ENCODE measurements around the gene SH3RF3. TPM values are rescaled to one million over a fixed set of nuclear protein-coding genes. Genes with fewer than 3 reads are reported as not detected.
A peak's percentile ranks its signal among the peaks of the same experiment; 100 is the strongest.

The SH3RF3 gene
- total RNA-seq, 2 experiments from 2014 or later = 0.31 to 0.36 TPM

DNA sequence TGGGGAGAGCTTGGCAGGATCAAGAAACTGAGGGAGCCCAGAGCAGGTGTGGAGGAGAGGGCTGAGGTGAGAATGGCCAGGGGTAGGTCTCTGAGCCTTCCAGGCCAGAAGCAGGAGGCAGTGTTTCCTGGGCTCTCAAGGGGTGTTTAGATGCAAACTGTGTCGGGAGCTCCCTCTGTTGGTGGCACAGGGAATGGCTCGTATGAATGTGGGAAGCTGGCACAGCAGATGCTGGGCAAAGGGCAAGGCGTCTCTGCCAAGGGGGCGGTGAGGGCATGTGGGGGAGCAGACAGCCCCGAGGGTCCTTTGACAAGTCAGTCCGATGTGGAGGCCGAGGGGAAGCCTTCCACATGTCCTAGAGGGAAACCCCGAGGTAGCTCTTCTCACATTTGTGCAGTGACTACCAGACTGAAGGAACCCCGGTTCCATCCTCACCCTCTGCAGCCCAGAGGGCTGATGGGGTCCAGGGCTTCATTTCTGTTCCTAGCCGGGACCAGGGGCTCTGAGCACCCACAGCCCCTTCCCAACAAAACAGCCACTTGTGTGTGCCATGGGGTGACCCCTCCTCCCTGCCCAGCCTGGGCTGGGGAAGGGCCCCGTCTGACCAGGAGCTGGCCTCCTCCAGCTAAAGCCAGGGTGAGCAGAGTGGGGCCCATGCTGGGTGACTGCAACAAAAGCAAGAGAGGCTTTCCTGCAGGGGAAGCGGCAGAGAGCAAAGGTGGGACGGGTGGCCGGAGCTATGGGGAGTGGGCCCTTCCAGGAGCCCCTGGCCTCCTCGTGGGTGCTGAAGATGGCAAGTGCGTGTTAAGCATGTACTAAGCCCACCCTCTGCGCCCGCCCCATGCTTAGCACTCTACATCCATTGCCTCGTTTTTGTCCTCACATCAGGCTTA lies 381.4 kb downstream of the SH3RF3 start:
- no peak overlapping the region for H3K4me3 Mint-ChIP-seq
- peaks cover 5% of the 10 kb centered on the region for H3K4me1 Mint-ChIP-seq
- no peaks in the 10 kb centered on the region for H3K9me3 Mint-ChIP-seq
- DNase-seq (peak; percentile 77), ATAC-seq (ENCODE audit: low read depth) (peak; percentile 76)
- POLR2A ChIA-PET = no interaction called here
- H3K27me3 Mint-ChIP-seq = no peaks in the 10 kb centered on the region
- H3K27ac Mint-ChIP-seq = no peak overlapping the region
- no peaks in the 10 kb centered on the region for H3K36me3 Mint-ChIP-seq

DNA sequence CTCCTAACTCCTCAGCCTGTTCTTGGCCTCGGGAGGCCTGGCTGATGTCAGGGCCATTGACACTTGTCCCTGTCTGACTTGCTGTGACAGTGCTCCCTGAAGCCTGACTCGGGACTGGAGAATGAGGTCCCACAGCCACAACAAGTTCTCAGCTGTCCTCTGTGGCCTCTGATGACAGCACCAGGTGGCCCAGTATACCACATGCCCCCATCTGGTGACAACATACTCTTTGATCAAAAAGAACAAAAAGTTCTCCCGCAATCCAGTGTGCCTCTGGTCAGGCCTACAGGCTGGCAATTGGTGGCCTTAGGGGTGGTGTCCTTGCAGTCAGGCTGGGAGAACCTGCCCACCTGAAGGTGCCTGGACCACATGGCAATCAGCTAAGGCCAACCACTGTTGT lies 382.2 kb downstream of the SH3RF3 start:
- H3K9me3 Mint-ChIP-seq = no peaks in the 10 kb centered on the region
- POLR2A ChIA-PET = no interaction called here
- ATAC-seq (ENCODE audit: low read depth) (no peak), DNase-seq (no peak)
- no peak overlapping the region for H3K4me3 Mint-ChIP-seq
- H3K27ac Mint-ChIP-seq = no peak overlapping the region
- no peaks in the 10 kb centered on the region for H3K36me3 Mint-ChIP-seq
- H3K27me3 Mint-ChIP-seq = no peaks in the 10 kb centered on the region
- peaks cover 7% of the 10 kb centered on the region for H3K4me1 Mint-ChIP-seq

DNA sequence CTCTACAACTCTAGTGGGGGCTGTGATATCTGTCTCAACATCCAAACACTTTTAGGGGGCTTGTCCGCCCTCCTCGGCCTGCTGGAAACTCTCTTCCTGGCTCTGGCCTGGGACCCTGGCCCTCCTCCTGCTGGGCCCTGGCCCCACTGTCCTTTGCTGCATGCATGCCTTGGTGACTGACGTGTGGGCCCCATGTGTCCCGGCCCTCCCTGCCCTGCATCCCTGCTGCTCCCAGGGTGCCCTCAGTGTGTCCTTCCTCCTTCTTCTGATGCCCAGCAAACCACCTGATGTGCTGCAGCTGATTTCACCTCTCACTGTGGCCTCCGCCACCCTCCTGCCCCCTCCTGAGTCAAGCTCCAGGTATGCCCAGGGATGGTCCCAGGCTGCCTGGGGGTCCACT lies 383.1 kb downstream of the SH3RF3 start:
- H3K4me3 Mint-ChIP-seq = no peak overlapping the region
- no peak for ATAC-seq (ENCODE audit: low read depth)

GRCh38 chr2:109513230-109513629 lies 384.2 kb downstream of the SH3RF3 start:
- Mint-ChIP-seq H3K4me3 (no peak overlapping the region), H3K36me3 (no peaks in the 10 kb centered on the region), H3K9me3 (no peaks in the 10 kb centered on the region), H3K4me1 (peaks cover 7% of the 10 kb centered on the region), H3K27me3 (no peaks in the 10 kb centered on the region), H3K27ac (no peak overlapping the region)
- POLR2A ChIA-PET = no interaction called here
- no peak for DNase-seq
- no peak for ATAC-seq (ENCODE audit: low read depth)

More for the DNA sequence above, 383.1 kb downstream of the SH3RF3 start:
- POLR2A ChIA-PET = no interaction called here
- DNase-seq = no peak
- no peaks in the 10 kb centered on the region for H3K36me3 Mint-ChIP-seq
- no peaks in the 10 kb centered on the region for H3K9me3 Mint-ChIP-seq
- H3K4me1 Mint-ChIP-seq = peaks cover 7% of the 10 kb centered on the region
- no peak overlapping the region for H3K27ac Mint-ChIP-seq
- no peaks in the 10 kb centered on the region for H3K27me3 Mint-ChIP-seq

GRCh38 chr2:109513749-109514588 lies 385.0 kb downstream of the SH3RF3 start:
- no peaks in the 10 kb centered on the region for H3K36me3 Mint-ChIP-seq
- no peak overlapping the region for H3K4me3 Mint-ChIP-seq
- no peaks in the 10 kb centered on the region for H3K27me3 Mint-ChIP-seq
- H3K9me3 Mint-ChIP-seq = no peaks in the 10 kb centered on the region
- no peak overlapping the region for H3K27ac Mint-ChIP-seq
- POLR2A ChIA-PET = no interaction called here
- DNase-seq (no peak), ATAC-seq (ENCODE audit: low read depth) (no peak)
- H3K4me1 Mint-ChIP-seq = peaks cover 7% of the 10 kb centered on the region

- no peaks in the 10 kb centered on the region for H3K36me3 Mint-ChIP-seq
- no peaks in the 10 kb centered on the region for H3K9me3 Mint-ChIP-seq
- no peak for ATAC-seq (ENCODE audit: low read depth)
- POLR2A ChIA-PET = no interaction called here
- no peak overlapping the region for H3K4me3 Mint-ChIP-seq
- H3K27me3 Mint-ChIP-seq = no peaks in the 10 kb centered on the region
- DNase-seq = no peak
- peaks cover 7% of the 10 kb centered on the region for H3K4me1 Mint-ChIP-seq
- H3K27ac Mint-ChIP-seq = no peak overlapping the region
Measured at GRCh38 chr2:109514857-109515256, 385.9 kb downstream of the SH3RF3 start.

- H3K36me3 Mint-ChIP-seq = no peaks in the 10 kb centered on the region
- no peaks in the 10 kb centered on the region for H3K9me3 Mint-ChIP-seq
- H3K27ac Mint-ChIP-seq = no peak overlapping the region
- DNase-seq (no peak), ATAC-seq (ENCODE audit: low read depth) (no peak)
- no peaks in the 10 kb centered on the region for H3K27me3 Mint-ChIP-seq
- H3K4me1 Mint-ChIP-seq = peaks cover 7% of the 10 kb centered on the region
- no peak overlapping the region for H3K4me3 Mint-ChIP-seq
- POLR2A ChIA-PET = no interaction called here
Measured at GRCh38 chr2:109516445-109517117, 387.6 kb downstream of the SH3RF3 start.

GRCh38 chr2:109517118-109517889 lies 388.3 kb downstream of the SH3RF3 start:
- no peak overlapping the region for H3K27ac Mint-ChIP-seq
- H3K9me3 Mint-ChIP-seq = no peaks in the 10 kb centered on the region
- DNase-seq (no peak), ATAC-seq (ENCODE audit: low read depth) (no peak)
- H3K4me3 Mint-ChIP-seq = no peak overlapping the region
- H3K27me3 Mint-ChIP-seq = no peaks in the 10 kb centered on the region
- no peaks in the 10 kb centered on the region for H3K36me3 Mint-ChIP-seq
- POLR2A ChIA-PET = no interaction called here
- H3K4me1 Mint-ChIP-seq = peaks cover 7% of the 10 kb centered on the region

DNA sequence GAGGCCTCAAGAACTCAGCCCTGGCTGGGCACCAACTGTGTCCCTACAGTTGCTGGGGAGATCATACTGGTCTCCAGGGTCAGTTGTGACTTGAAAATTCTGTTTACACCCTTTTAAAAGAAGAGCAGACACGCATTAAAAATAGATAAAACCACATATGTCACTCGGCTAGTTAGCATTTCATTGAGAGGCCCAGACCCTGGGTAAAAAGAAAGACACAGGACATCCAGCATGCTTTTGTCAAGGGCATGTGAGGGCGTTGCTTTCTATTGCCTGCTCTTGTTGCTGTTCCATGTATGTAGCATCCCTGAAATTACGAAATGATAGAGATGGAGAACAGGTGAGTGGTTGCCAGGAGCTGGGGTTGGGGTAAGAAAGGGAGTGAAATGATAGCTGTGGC lies 390.5 kb downstream of the SH3RF3 start:
- DNase-seq (no peak), ATAC-seq (ENCODE audit: low read depth) (no peak)
- peaks cover 2% of the 10 kb centered on the region for H3K4me1 Mint-ChIP-seq
- no peaks in the 10 kb centered on the region for H3K36me3 Mint-ChIP-seq
- no peaks in the 10 kb centered on the region for H3K27me3 Mint-ChIP-seq
- no peak overlapping the region for H3K4me3 Mint-ChIP-seq
- POLR2A ChIA-PET = no interaction called here
- no peak overlapping the region for H3K27ac Mint-ChIP-seq
- H3K9me3 Mint-ChIP-seq = no peaks in the 10 kb centered on the region

GRCh38 chr2:109521233-109522062 lies 392.4 kb downstream of the SH3RF3 start:
- H3K4me3 Mint-ChIP-seq = no peak overlapping the region
- no peaks in the 10 kb centered on the region for H3K36me3 Mint-ChIP-seq
- ATAC-seq (ENCODE audit: low read depth) (no peak), DNase-seq (peak; percentile 2)
- no peaks in the 10 kb centered on the region for H3K4me1 Mint-ChIP-seq
- H3K27me3 Mint-ChIP-seq = no peaks in the 10 kb centered on the region
- no peaks in the 10 kb centered on the region for H3K9me3 Mint-ChIP-seq
- POLR2A ChIA-PET = no interaction called here
- H3K27ac Mint-ChIP-seq = no peak overlapping the region

DNA sequence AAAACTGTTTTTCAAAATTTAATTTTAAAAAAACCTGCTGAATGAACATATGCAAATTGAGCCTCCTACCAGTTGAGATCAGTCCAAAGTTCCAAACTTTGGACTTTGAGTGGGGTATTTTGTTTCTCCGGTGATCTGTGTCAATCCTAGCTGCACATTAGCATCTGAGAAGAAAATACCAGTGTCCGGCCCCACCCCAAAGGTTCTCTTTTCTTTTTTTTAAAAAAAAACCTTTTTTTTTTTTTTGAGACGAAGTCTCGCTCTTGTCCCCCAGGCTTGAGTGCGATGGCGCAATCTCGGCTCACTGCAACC lies 393.0 kb downstream of the SH3RF3 start:
- Mint-ChIP-seq H3K27me3 (no peaks in the 10 kb centered on the region), H3K36me3 (no peaks in the 10 kb centered on the region), H3K4me3 (no peak overlapping the region), H3K27ac (no peak overlapping the region), H3K4me1 (no peaks in the 10 kb centered on the region), H3K9me3 (no peaks in the 10 kb centered on the region)
- no peak for ATAC-seq (ENCODE audit: low read depth)
- DNase-seq = no peak
- POLR2A ChIA-PET = no interaction called here

DNA sequence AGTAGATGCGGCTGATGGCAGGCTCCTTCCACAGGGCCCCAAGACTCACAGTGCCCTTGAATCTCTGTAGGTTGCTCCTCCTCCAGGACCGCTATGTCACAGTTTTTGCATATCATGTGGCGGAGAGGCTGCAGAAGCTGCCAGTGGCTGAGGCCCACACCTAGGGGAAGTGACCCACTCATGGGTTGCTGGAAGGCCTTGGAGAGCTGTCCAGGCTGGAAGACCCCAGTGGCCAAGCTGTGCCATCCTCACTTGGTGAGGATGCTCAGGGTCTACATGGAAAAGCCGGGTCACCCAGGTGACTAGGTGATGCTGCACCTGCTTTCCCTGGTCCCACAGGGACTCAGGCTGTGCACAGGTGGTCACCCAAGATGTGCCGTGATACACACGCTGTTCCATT lies 394.1 kb downstream of the SH3RF3 start:
- Mint-ChIP-seq H3K9me3 (no peaks in the 10 kb centered on the region), H3K27ac (no peak overlapping the region), H3K36me3 (no peaks in the 10 kb centered on the region), H3K4me3 (no peak overlapping the region), H3K4me1 (no peaks in the 10 kb centered on the region), H3K27me3 (no peaks in the 10 kb centered on the region)
- ATAC-seq (ENCODE audit: low read depth) = no peak
- DNase-seq = peak; percentile 11
- POLR2A ChIA-PET = no interaction called here
